ENCODE results near the gene MUC6.

DNA sequence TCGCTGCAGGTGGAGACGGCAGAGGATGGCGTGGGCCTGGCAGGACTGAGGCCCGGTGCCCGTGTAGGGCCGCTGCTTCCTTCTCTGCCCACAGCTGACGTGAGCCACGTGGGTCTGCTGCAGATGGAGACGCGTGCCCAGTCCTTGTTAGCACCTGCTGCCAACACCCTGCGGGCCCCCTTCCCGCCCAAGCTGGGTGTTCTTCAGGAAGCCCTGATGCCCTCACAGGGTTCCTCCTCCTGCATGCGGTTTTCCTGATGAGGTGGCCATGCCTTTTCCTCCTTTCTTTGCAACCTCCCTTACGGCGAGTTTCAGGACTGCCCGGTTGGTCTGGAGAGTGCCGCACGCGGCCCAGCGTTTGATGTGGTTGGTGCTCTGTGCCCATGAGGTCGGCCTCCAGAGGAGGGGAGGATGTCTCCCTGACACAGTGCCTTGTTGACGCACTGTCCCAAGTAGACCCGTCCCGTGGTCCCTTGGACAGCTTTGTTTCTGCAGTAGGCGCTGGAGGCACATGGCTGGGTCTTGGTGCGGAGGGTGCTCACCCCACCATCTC lies 66.1 kb downstream of the MUC6 start:
- TF ChIP-seq, protein P1, sequence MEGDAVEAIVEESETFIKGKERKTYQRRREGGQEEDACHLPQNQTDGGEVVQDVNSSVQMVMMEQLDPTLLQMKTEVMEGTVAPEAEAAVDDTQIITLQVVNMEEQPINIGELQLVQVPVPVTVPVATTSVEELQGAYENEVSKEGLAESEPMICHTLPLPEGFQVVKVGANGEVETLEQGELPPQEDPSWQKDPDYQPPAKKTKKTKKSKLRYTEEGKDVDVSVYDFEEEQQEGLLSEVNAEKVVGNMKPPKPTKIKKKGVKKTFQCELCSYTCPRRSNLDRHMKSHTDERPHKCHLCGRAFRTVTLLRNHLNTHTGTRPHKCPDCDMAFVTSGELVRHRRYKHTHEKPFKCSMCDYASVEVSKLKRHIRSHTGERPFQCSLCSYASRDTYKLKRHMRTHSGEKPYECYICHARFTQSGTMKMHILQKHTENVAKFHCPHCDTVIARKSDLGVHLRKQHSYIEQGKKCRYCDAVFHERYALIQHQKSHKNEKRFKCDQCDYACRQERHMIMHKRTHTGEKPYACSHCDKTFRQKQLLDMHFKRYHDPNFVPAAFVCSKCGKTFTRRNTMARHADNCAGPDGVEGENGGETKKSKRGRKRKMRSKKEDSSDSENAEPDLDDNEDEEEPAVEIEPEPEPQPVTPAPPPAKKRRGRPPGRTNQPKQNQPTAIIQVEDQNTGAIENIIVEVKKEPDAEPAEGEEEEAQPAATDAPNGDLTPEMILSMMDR (conservative IDR thresholded peaks at IDR 0.05; ENCODE audit: low read depth, low read length): no peak
- TF ChIP-seq EZH2 (IDR thresholded peaks at IDR 0.05; ENCODE audit: borderline replicate concordance, low read depth, low read length, poor library complexity, severe bottlenecking): no peak
